NB4 (cell line): ENCODE measurements around the gene PUM2.

Source experiments
- DNase-seq: peaks from one replicate; pipeline ENCODE4 v3.0.0; 2010; ENCODE audit warnings: low read depth
- H3K4me3 ChIP-seq: one replicate; pipeline ENCODE4 v1.5.1; 2011; ENCODE audit warnings: mild to moderate bottlenecking, low read depth, low read length, moderate library complexity
- CTCF ChIP-seq: IDR thresholded peaks from one replicate; pipeline ENCODE4 v1.5.1; 2012; ENCODE audit warnings: low read depth, low read length
- MAX ChIP-seq: IDR thresholded peaks from 2 replicates; pipeline ENCODE4 v1.6.1; 2011; ENCODE audit warnings: low read depth, low read length
- MYC ChIP-seq: IDR thresholded peaks from 2 replicates; pipeline ENCODE4 v1.6.1; 2011; ENCODE audit warnings: low read depth, low read length
- POLR2A ChIP-seq: IDR thresholded peaks from 2 replicates; pipeline ENCODE4 v1.6.1; 2011; ENCODE audit warnings: mild to moderate bottlenecking; ENCODE audit not compliant: insufficient read length; ENCODE audit errors: extremely low read depth

The PUM2 gene

GRCh38 chr2:20219763-20220380 is 130.8 kb downstream of the PUM2 start:
- no peak for DNase-seq
- no peak for TF ChIP-seq MAX
- TF ChIP-seq CTCF = no peak
- TF ChIP-seq POLR2A = no peak
- TF ChIP-seq MYC = no peak
- no peak overlapping the region for H3K4me3 ChIP-seq

- H3K4me3 ChIP-seq = no peak overlapping the region
- TF ChIP-seq POLR2A = no peak
- no peak for TF ChIP-seq MAX
- TF ChIP-seq MYC = no peak
- no peak for TF ChIP-seq CTCF
- no peak for DNase-seq
Measured at GRCh38 chr2:20218331-20219320, 132.0 kb downstream of the PUM2 start.

- peak; percentile 41 for DNase-seq
- no peak for TF ChIP-seq MAX
- no peak for TF ChIP-seq POLR2A
- no peak for TF ChIP-seq CTCF
- TF ChIP-seq MYC = no peak
- no peak overlapping the region for H3K4me3 ChIP-seq
Measured at GRCh38 chr2:20217041-20217970, 133.3 kb downstream of the PUM2 start.

- no peak for DNase-seq
- no peak overlapping the region for H3K4me3 ChIP-seq
- TF ChIP-seq POLR2A (no peak), MAX (no peak), CTCF (no peak), MYC (no peak)
Measured at GRCh38 chr2:20216130-20217025, 134.3 kb downstream of the PUM2 start.
